Medulla oblongata (tissue), 1 donor: Measurements from ENCODE around the gene MTX1.

Source experiments
- DNase-seq: peaks from one replicate; pipeline ENCODE4 v3.0.0-alpha.2; 2015; ENCODE audit errors: extremely low spot score

The MTX1 gene

DNA sequence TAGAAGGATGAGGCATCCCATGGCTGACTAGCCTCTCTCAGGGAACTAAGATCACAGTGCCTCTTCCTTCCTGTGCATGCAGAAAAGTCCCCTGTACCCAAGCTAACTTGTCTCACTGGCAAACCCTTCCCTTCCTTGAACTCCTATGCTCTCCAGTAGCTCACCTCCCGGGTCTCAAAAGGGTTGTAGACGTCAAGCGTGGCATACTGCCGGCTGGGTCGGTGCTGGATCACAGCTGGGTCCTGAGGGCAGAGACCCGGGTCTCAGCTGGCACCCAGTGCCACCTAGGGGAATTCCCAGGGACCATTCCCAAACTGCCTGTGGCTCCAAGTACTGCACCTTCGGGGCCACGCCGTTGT is 53.0 kb downstream of the MTX1 start:
- DNase-seq, result no peak

DNA sequence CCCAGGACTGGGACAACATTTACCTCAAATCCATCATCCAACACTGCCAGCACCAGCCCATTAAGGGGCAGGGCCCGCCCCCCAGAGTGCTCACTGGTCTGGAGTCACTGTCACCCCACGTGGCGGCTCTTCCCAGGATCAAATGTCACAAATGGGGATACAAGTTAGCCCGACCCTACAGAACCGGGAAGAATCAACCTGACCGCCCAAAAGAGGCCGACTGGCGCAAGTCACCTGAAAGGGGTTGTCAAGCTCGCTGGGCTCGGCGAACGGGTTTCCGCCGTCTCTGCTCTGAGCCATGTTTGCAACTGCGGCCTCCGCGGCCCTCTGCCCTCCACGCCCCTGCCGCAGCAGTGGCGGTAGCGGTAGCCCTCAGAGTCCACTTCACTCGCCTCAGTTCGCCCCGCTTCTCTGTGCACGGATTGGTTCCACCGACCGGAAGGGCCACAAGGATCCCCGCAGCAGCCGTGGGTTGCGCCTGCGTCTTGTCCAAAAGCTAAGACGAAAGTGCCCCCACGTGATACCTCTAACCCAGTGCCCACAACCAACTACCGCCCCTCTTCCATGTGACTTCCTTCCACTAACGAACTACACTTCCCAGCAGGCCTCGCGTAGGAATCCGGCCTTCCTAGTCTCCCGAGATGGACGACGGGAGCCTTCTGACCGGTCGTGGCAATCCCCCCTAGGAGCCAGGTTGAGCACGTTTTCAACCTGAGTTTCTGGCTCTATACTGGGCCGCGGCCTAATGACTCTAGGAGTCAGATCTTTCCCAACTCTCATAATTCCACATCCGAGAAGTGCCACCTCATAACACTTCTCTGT is 53.6 kb downstream of the MTX1 start, which contains the start of gene SCAMP3:
Gene SCAMP3 (minus strand): TSS at position 509 of the 822 bp plus-strand sequence. CDS start 209 bp downstream, at position 300.
- peak; percentile 100 for DNase-seq

DNA sequence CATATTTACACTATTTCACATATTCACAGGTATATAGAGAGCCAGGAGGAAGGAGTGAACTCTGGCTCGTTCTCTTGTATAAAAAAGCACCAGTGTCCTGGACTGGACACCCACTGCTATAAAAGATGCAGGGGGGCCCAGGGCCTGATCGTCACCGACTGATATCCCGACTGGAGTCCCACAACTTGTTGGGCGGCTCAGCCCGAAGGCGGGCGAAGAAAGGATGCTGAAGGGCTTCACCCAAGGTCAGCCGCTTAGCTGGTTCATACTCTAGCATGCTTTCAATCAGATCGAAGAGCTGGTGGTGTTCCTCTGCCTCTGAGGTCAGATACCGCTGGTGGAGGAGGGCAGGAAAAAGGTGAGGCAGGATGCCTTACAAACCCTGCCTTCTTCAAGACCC is 54.6 kb downstream of the MTX1 start:
- no peak for DNase-seq
